Fibroblast of lung (primary cell): Measurements from ENCODE around the gene SKP1. TPM values are rescaled to one million over a fixed set of nuclear protein-coding genes. Genes with fewer than 3 reads are reported as not detected.

Experiments
- DNase-seq, 2 donors: peaks; one replicate each; pipeline versions ENCODE4 v3.0.0 to v3.0.0-alpha.2; 2010; ENCODE audit warnings: low read depth in 2 of 2
- H2AFZ ChIP-seq: 2 replicates; pipeline ENCODE4 v1.5.1; 2012; ENCODE audit warnings: low read length, control low read depth, inconsistent platforms
- H3K27ac ChIP-seq: 2 replicates; pipeline ENCODE4 v1.5.1; 2011; ENCODE audit warnings: low read length, control low read depth; ENCODE audit not compliant: insufficient read depth
- H3K27me3 ChIP-seq: 2 replicates; pipeline ENCODE4 v1.5.1; 2011; ENCODE audit warnings: mild to moderate bottlenecking, low read length; ENCODE audit not compliant: control insufficient read depth, insufficient read depth
- H3K36me3 ChIP-seq: 2 replicates; pipeline ENCODE4 v1.5.1; 2011; ENCODE audit warnings: low read length; ENCODE audit not compliant: control insufficient read depth, insufficient read depth
- H3K4me1 ChIP-seq: 2 replicates; pipeline ENCODE4 v1.5.1; 2011; ENCODE audit warnings: low read length; ENCODE audit not compliant: control insufficient read depth, insufficient read depth; ENCODE audit errors: extremely low read depth
- H3K4me2 ChIP-seq: 2 replicates; pipeline ENCODE4 v1.5.1; 2011; ENCODE audit warnings: low read length, control low read depth; ENCODE audit not compliant: insufficient read depth; ENCODE audit errors: extremely low read depth
- H3K4me3 ChIP-seq, 4 experiments: fragments of 200-600 bp in 1 of 4; sonication (generic) in 1 of 4; replicated peaks in 1 of 4; 2 replicates each; pipeline ENCODE4 v1.5.1; 2011 to 2016; ENCODE audit warnings: low read length in 4 of 4, low read depth in 3 of 4, mild to moderate bottlenecking in 3 of 4, control low read depth in 2 of 4, inconsistent platforms in 1 of 4, mixed read lengths in 1 of 4; ENCODE audit not compliant: insufficient read depth in 1 of 4; ENCODE audit errors: control extremely low read depth in 1 of 4
- H3K79me2 ChIP-seq: 2 replicates; pipeline ENCODE4 v1.5.1; 2012; ENCODE audit warnings: mild to moderate bottlenecking, low read length, inconsistent platforms; ENCODE audit not compliant: control insufficient read depth, insufficient read depth
- H3K9ac ChIP-seq: 2 replicates; pipeline ENCODE4 v1.5.1; 2011; ENCODE audit warnings: mild to moderate bottlenecking, low read length, control low read depth; ENCODE audit not compliant: insufficient read depth
- H3K9me3 ChIP-seq: 2 replicates; pipeline ENCODE4 v1.5.1; 2012; ENCODE audit warnings: low read depth, low read length; ENCODE audit not compliant: control insufficient read depth, insufficient read depth
- H4K20me1 ChIP-seq: 2 replicates; pipeline ENCODE4 v1.5.1; 2011; ENCODE audit warnings: low read length; ENCODE audit not compliant: control insufficient read depth, insufficient read depth; ENCODE audit errors: extremely low read depth
- EZH2 ChIP-seq: IDR thresholded peaks from 2 replicates; pipeline ENCODE4 v1.5.1; 2012; ENCODE audit warnings: low read length, control low read depth, mild to moderate bottlenecking; ENCODE audit errors: missing control alignments
- polyA plus RNA-seq, 2 donors: library from polyadenylated mRNA; depleted of rRNA in 1 of 2; stranded (reverse) in 1 of 2; unstranded in 1 of 2; fragments of >200 nt; gene quantifications; 2 replicates each; pipeline ENCODE4 v1.2.1, GENCODE V29; 2011 to 2012; ENCODE audit warnings: missing spikeins in 1 of 2
- total RNA-seq: library from RNA; depleted of rRNA; stranded (reverse); fragments of >200 nt; gene quantifications from 2 replicates; pipeline ENCODE4 v1.2.1, GENCODE V29; 2014
- TF ChIP-seq, protein P1 (sequence below), 2 donors: IDR thresholded peaks in 1 of 2; conservative IDR thresholded peaks in 1 of 2; 1 replicate in 1 of 2; 2 replicates in 1 of 2; pipeline ENCODE4 v1.5.1; 2011 to 2012; ENCODE audit warnings: low read length in 2 of 2, control low read depth in 1 of 2, inconsistent platforms in 1 of 2, low read depth in 1 of 2, mild to moderate bottlenecking in 1 of 2

The SKP1 gene
- total and polyA plus RNA-seq, 2 donors (not counting 1 experiment from before 2014, with no cell fraction given): 259 to 985 TPM

DNA sequence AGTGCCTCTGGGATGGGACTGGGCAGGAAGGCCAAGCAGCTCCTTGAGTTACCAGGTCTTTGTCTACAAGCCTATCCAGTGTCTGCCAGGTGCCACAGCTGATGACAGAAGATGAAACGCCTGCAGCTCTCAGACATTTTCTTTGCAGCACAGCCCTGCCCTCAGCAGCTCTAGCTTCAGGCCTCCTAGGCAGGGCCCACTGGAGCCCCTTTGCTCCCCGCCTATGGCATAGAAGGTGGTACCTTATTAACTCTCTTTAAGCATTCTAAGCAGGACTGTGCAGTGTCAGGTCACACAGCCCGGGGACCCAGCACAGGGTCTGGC, 1.3 kb upstream of the SKP1 start:
- no peak for TF ChIP-seq EZH2
- TF ChIP-seq, protein P1, sequence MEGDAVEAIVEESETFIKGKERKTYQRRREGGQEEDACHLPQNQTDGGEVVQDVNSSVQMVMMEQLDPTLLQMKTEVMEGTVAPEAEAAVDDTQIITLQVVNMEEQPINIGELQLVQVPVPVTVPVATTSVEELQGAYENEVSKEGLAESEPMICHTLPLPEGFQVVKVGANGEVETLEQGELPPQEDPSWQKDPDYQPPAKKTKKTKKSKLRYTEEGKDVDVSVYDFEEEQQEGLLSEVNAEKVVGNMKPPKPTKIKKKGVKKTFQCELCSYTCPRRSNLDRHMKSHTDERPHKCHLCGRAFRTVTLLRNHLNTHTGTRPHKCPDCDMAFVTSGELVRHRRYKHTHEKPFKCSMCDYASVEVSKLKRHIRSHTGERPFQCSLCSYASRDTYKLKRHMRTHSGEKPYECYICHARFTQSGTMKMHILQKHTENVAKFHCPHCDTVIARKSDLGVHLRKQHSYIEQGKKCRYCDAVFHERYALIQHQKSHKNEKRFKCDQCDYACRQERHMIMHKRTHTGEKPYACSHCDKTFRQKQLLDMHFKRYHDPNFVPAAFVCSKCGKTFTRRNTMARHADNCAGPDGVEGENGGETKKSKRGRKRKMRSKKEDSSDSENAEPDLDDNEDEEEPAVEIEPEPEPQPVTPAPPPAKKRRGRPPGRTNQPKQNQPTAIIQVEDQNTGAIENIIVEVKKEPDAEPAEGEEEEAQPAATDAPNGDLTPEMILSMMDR (conservative IDR thresholded peaks at IDR 0.05 in 1 of 2, IDR thresholded peaks at IDR 0.05 in 1 of 2; ENCODE audit: low read depth in 1 of 2, low read length in 2 of 2): no peak
- Histone ChIP-seq H4K20me1 (peaks cover 6% of the 10 kb centered on the region), H3K9ac (no peak overlapping the region), H3K27ac (no peak overlapping the region), H3K79me2 (peaks cover 37% of the 10 kb centered on the region), H2AFZ (no peak overlapping the region), H3K4me2 (peak overlapping the region; percentile 96), H3K27me3 (no peaks in the 10 kb centered on the region), H3K36me3 (peaks cover 2% of the 10 kb centered on the region), H3K4me1 (peaks cover 7% of the 10 kb centered on the region), H3K9me3 (no peaks in the 10 kb centered on the region), H3K4me3 (peak overlapping the region in 1 of 4 experiments; percentile 79)
- no peak for DNase-seq

DNA sequence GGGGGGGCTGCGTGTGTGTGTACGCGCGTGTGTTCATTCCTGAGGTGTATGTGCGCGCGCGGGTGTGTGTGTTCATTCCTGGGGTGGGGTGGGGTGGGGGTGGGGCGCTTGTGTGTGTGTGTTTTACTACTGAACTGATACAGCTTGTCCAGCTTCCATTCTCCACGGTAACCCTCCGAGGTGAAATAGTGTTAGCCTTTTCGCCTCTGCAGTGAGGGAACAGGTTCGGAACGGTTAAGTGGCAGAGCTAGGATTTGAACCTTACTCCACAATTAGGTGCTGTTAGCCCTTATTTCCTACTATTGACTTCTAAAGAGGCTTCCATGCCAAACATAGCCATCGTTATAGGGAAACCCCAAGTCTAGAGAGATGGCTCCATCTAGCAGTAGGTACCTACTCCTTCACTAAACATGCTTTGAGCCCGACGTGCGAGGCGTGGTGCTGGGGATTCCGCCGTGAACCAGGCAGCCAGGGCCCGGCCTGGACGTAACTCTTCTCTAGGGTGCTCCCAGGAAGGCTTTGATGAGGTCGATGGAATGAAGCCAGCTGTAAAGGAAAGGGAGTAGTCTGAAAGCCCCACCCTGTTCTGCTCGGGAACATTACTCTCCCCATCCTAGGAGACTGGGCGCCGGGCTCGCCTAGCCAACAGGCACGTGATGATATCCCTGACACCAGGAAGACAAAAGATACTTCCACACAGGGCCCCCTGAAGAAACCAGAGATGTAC, 782 bp upstream of the SKP1 start:
- Histone ChIP-seq H3K79me2 (peaks cover 40% of the 10 kb centered on the region), H2AFZ (peak overlapping the region; percentile 25), H3K27ac (peak overlapping the region; percentile 96), H3K4me3 (peak overlapping the region; percentile 79 to 96 (median 94)), H4K20me1 (peaks cover 6% of the 10 kb centered on the region), H3K4me2 (peak overlapping the region; percentile 96), H3K9me3 (no peaks in the 10 kb centered on the region), H3K9ac (peak overlapping the region; percentile 98), H3K4me1 (peaks cover 7% of the 10 kb centered on the region), H3K36me3 (peaks cover 3% of the 10 kb centered on the region), H3K27me3 (no peaks in the 10 kb centered on the region)
- TF ChIP-seq, protein P1 (conservative IDR thresholded peaks at IDR 0.05 in 1 of 2, IDR thresholded peaks at IDR 0.05 in 1 of 2; ENCODE audit: low read depth in 1 of 2, low read length in 2 of 2): no peak
- no peak for TF ChIP-seq EZH2
- DNase-seq: peak; percentile 12 to 34

DNA sequence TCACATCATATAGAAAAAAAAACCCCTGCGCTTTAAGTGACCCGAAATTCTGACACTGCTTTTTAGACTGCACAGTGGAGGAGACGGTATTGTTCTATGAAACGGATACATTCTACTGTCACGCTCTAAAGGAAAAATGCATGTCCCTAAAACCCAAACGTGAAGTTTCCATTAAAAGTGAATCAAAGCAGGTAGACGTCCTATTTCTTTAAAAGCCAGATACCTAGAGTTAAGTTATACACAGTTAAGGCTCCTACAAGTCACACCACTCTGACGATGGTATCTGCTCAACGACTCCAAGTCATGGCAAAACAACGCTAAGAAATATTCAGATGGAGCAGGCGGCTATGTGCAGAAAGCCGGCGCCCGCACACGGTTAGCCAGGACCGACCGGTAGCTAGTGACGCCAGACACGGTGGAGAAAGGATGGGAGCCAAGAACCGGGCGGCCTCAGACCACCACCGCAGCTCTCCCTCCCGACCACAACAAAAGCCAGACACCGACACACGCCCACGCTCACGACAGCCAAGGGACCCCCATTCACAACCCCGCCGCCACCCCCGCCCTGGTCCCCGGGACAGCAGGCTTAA, 734 bp downstream of the SKP1 start:
- Histone ChIP-seq H3K4me1 (peaks cover 7% of the 10 kb centered on the region), H2AFZ (no peak overlapping the region), H3K36me3 (peaks cover 8% of the 10 kb centered on the region), H3K27me3 (no peaks in the 10 kb centered on the region), H3K4me2 (peak overlapping the region; percentile 95), H3K79me2 (peaks cover 55% of the 10 kb centered on the region), H3K9me3 (no peaks in the 10 kb centered on the region), H3K4me3 (peak overlapping the region; percentile 79 to 100 (median 95)), H4K20me1 (peaks cover 6% of the 10 kb centered on the region), H3K27ac (peak overlapping the region; percentile 96), H3K9ac (peak overlapping the region; percentile 98)
- TF ChIP-seq, protein P1 (conservative IDR thresholded peaks at IDR 0.05 in 1 of 2, IDR thresholded peaks at IDR 0.05 in 1 of 2; ENCODE audit: low read depth in 1 of 2, low read length in 2 of 2): no peak
- no peak for TF ChIP-seq EZH2
- peak; percentile 25 to 47 for DNase-seq
